Measurements from ENCODE around the gene CCDC83.

DNA sequence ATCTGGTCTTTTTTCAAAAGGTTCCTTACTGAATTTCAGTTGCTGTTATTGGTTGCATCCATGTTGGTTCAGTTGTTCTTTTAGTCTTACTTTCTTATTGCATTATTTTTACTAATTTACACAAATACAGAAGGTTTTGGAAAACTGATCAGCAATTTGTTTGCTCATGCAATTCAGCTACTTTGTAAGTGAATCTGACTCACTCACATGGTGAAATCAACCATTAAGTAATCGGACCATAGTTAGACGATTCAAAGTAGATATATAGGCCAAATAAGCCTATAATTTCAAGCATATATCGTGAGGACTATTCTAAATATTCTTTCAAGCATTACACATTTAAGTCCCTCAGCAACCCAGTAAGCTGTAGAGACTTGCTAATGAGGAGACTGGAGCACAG lies 41.7 kb downstream of the CCDC83 start:
- TF ChIP-seq, protein P1, sequence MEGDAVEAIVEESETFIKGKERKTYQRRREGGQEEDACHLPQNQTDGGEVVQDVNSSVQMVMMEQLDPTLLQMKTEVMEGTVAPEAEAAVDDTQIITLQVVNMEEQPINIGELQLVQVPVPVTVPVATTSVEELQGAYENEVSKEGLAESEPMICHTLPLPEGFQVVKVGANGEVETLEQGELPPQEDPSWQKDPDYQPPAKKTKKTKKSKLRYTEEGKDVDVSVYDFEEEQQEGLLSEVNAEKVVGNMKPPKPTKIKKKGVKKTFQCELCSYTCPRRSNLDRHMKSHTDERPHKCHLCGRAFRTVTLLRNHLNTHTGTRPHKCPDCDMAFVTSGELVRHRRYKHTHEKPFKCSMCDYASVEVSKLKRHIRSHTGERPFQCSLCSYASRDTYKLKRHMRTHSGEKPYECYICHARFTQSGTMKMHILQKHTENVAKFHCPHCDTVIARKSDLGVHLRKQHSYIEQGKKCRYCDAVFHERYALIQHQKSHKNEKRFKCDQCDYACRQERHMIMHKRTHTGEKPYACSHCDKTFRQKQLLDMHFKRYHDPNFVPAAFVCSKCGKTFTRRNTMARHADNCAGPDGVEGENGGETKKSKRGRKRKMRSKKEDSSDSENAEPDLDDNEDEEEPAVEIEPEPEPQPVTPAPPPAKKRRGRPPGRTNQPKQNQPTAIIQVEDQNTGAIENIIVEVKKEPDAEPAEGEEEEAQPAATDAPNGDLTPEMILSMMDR (IDR thresholded peaks at IDR 0.05), result no peak
- no peak for TF ChIP-seq EP300 (IDR thresholded peaks at IDR 0.05)
- no peak for TF ChIP-seq POLR2A (IDR thresholded peaks at IDR 0.05)
